Keratinocyte (primary cell): ENCODE data around the gene ESYT3.

Experiments
- CTCF ChIP-seq, 3 experiments: IDR thresholded peaks in 1 of 3; conservative IDR thresholded peaks in 1 of 3; optimal IDR thresholded peaks in 1 of 3; 2 replicates in 2 of 3; 3 replicates in 1 of 3; pipeline versions ENCODE3 to v1.5.1; 2011; ENCODE audit warnings: low read length in 3 of 3, mild to moderate bottlenecking in 3 of 3, moderate library complexity in 2 of 3, control low read depth in 1 of 3, inconsistent platforms in 1 of 3; ENCODE audit not compliant: insufficient read depth in 2 of 3; ENCODE audit errors: extremely low read depth in 1 of 3
- EZH2 ChIP-seq: IDR thresholded peaks from one replicate; pipeline ENCODE4 v1.6.1; 2012; ENCODE audit warnings: inconsistent platforms, mild to moderate bottlenecking, low read length, moderate library complexity

GRCh38 chr3:138463724-138464490, 29.5 kb downstream of the ESYT3 start:
- TF ChIP-seq CTCF (optimal IDR thresholded peaks at IDR 0.05 in 1 of 3, IDR thresholded peaks at IDR 0.05 in 1 of 3, conservative IDR thresholded peaks at IDR 0.05 in 1 of 3; ENCODE audit: extremely low read depth in 1 of 3, insufficient read depth in 2 of 3, low read length in 3 of 3) (no peak), EZH2 (no peak)
